Calu3 (cell line): Measurements from ENCODE around the gene NUP160. TPM values are rescaled to one million over a fixed set of nuclear protein-coding genes. Genes with fewer than 3 reads are reported as not detected.

Experiments
- BruUV-seq: library from RNA; stranded (reverse); fragments of 400-500 nt; replicated peaks from 2 replicates; lab custom pipeline; 2021; lab: Mats Ljungman, UMichigan
- CTCF ChIA-PET: fragments of 300-600 bp; sonication (Branson Sonifier 250); formaldehyde crosslinking; loops from one replicate; lab custom pipeline; 2022; ENCODE audit warnings: antibody characterized with exemption; lab: Charles Lee
- DNase-seq: peaks from one replicate; pipeline ENCODE4 v3.0.0; 2022
- H3K27ac Mint-ChIP-seq: one replicate; pipeline ENCODE4 v1.8.0; 2022; ENCODE audit warnings: mixed read lengths; ENCODE audit not compliant: unreplicated experiment
- H3K27me3 Mint-ChIP-seq: one replicate; pipeline ENCODE4 v1.8.0; 2022; ENCODE audit warnings: mixed read lengths; ENCODE audit not compliant: unreplicated experiment
- H3K36me3 Mint-ChIP-seq: one replicate; pipeline ENCODE4 v1.8.0; 2022; ENCODE audit warnings: mild to moderate bottlenecking, moderate library complexity, mixed read lengths; ENCODE audit not compliant: insufficient read depth, unreplicated experiment
- H3K4me1 Mint-ChIP-seq: one replicate; pipeline ENCODE4 v1.8.0; 2022; ENCODE audit warnings: mild to moderate bottlenecking, low read depth, mixed read lengths; ENCODE audit not compliant: unreplicated experiment
- H3K4me3 Mint-ChIP-seq: one replicate; pipeline ENCODE4 v1.8.0; 2022; ENCODE audit warnings: mild to moderate bottlenecking, low read depth, moderate library complexity, mixed read lengths; ENCODE audit not compliant: unreplicated experiment
- H3K9me3 Mint-ChIP-seq: one replicate; pipeline ENCODE4 v1.8.0; 2022; ENCODE audit warnings: low read depth, mixed read lengths; ENCODE audit not compliant: unreplicated experiment
- intact Hi-C: fragments of 100-400 bp; cut with micrococcal nuclease; formaldehyde crosslinking; loops from one replicate; pipeline ENCODE4 v1.10.0; 2022; ENCODE audit not compliant: unreplicated experiment
- total RNA-seq: library from RNA; stranded (reverse); gene quantifications from 2 replicates; pipeline ENCODE4 v1.2.3, GENCODE V29; 2022
- TF ChIP-seq, protein P1 (sequence below): fragments of 200-600 bp; IDR thresholded peaks from one replicate; pipeline ENCODE4 v1.8.0; 2022; ENCODE audit warnings: antibody characterized with exemption; ENCODE audit not compliant: unreplicated experiment

NUP160 gene
- total RNA-seq, 1 experiment from 2014 or later: 54.7 TPM

- Mint-ChIP-seq H3K27ac (no peak overlapping the region), H3K36me3 (peaks cover 32% of the 10 kb centered on the region), H3K9me3 (no peaks in the 10 kb centered on the region), H3K4me1 (no peaks in the 10 kb centered on the region), H3K4me3 (no peak overlapping the region), H3K27me3 (no peaks in the 10 kb centered on the region)
- BruUV-seq: no TSS peak
- TF ChIP-seq, protein P1, sequence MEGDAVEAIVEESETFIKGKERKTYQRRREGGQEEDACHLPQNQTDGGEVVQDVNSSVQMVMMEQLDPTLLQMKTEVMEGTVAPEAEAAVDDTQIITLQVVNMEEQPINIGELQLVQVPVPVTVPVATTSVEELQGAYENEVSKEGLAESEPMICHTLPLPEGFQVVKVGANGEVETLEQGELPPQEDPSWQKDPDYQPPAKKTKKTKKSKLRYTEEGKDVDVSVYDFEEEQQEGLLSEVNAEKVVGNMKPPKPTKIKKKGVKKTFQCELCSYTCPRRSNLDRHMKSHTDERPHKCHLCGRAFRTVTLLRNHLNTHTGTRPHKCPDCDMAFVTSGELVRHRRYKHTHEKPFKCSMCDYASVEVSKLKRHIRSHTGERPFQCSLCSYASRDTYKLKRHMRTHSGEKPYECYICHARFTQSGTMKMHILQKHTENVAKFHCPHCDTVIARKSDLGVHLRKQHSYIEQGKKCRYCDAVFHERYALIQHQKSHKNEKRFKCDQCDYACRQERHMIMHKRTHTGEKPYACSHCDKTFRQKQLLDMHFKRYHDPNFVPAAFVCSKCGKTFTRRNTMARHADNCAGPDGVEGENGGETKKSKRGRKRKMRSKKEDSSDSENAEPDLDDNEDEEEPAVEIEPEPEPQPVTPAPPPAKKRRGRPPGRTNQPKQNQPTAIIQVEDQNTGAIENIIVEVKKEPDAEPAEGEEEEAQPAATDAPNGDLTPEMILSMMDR: no peak
- DNase-seq: no peak
- CTCF ChIA-PET: interaction anchor here (0.5 kb wide), 1 partner anchor 19 kb away, joined by 3 read pairs; no protein-coding TSS in a partner anchor
- intact Hi-C loops: no loop called here
These were observed 61.8 kb downstream of the NUP160 start for GRCh38 chr11:47786373-47786772.

DNA sequence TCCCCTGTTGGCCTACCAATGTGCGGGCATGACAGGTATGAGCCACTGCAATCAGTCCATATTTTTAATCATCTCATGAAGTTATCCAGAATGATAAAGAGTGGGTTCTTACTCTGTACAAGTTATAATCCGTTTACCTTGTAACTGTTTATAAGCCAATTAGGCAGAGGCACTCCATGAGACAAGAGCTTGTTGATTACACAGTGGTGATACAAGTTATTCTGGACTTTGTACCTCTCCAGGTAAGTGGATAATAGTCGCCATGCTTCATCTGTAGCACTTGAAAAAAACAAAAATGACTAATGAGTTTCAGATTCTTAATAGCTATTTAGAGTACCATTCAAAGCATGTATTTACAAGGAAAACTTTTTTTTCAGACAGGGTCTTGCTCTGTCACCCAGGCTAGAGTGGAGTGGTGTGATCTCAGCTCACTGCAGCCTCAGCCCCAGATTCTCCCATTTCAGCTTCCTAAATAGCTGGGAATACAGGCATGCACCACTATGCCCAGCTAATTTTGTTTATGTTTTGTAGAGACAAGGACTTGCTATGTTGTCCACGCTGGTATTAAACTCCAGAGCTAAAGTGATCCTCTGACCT is 63.3 kb downstream of the NUP160 start:
- TF ChIP-seq, protein P1: no peak
- H3K27me3 Mint-ChIP-seq: no peaks in the 10 kb centered on the region
- no peaks in the 10 kb centered on the region for H3K9me3 Mint-ChIP-seq
- DNase-seq: no peak
- BruUV-seq: no TSS peak
- intact Hi-C loops: no loop called here
- peaks cover 31% of the 10 kb centered on the region for H3K36me3 Mint-ChIP-seq
- no peak overlapping the region for H3K27ac Mint-ChIP-seq
- no peak overlapping the region for H3K4me3 Mint-ChIP-seq
- no peaks in the 10 kb centered on the region for H3K4me1 Mint-ChIP-seq
- CTCF ChIA-PET: no interaction called here

DNA sequence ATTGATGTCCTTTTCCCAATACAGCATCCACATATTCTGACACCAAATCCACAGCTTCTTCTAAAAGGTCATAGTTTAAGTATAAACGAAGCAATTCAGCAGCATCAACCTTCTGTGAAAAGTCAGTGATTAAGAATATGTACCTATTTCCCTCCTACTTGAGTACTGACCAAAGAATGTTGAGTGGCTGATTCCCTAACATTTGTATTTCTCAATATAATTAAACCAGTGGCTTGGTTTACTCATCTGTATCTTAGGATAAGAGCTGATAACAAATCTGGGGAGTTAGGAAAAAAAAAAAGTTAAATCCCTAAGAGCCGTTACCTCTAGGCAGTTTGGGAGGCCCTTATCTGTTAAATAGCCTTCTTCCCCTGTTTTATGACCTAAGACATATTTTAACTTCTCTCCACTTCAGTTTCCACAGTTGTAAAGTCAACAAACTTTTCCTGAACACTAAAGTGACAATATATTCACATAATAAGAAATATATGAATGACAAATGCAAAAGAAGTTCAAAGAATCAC is 65.0 kb downstream of the NUP160 start:
- no peaks in the 10 kb centered on the region for H3K4me1 Mint-ChIP-seq
- BruUV-seq: no TSS peak
- H3K27me3 Mint-ChIP-seq: no peaks in the 10 kb centered on the region
- H3K27ac Mint-ChIP-seq: no peak overlapping the region
- no peaks in the 10 kb centered on the region for H3K9me3 Mint-ChIP-seq
- intact Hi-C loops: no loop called here
- CTCF ChIA-PET: no interaction called here
- no peak for DNase-seq
- no peak overlapping the region for H3K4me3 Mint-ChIP-seq
- TF ChIP-seq, protein P1: no peak
- H3K36me3 Mint-ChIP-seq: peaks cover 35% of the 10 kb centered on the region

GRCh38 chr11:47778878-47779483 is 69.2 kb downstream of the NUP160 start:
- no peak overlapping the region for H3K4me3 Mint-ChIP-seq
- H3K27ac Mint-ChIP-seq: no peak overlapping the region
- no peaks in the 10 kb centered on the region for H3K9me3 Mint-ChIP-seq
- CTCF ChIA-PET: interaction anchor here (0.6 to 1.2 kb wide), 3 partner anchors 156 to 249 kb away, joined by 3 to 4 read pairs (median 4); no protein-coding TSS in a partner anchor
- H3K36me3 Mint-ChIP-seq: peaks cover 53% of the 10 kb centered on the region
- TF ChIP-seq, protein P1: no peak
- BruUV-seq: no TSS peak
- H3K27me3 Mint-ChIP-seq: no peaks in the 10 kb centered on the region
- intact Hi-C loops: no loop called here
- DNase-seq: no peak
- H3K4me1 Mint-ChIP-seq: no peaks in the 10 kb centered on the region
